Activated CD4-positive, alpha-beta T cell treated with anti-CD3 and anti-CD28 coated beads, Interleukin-2, amount 50 U/mL, for 48 hours (primary cell): ENCODE data around the gene ZNF839.
"Not testable (repeated sequence)": the region's sequence is repeated elsewhere in the genome, so short reads cannot be mapped to it uniquely, and the experiment has no call there.

Experiments
- DNase-seq, 2 experiments: peaks; one replicate each; pipeline ENCODE4 v3.0.0-alpha.2; 2020

The ZNF839 gene

GRCh38 chr14:102342238-102342637 lies 22.7 kb downstream of the ZNF839 start:
- DNase-seq: no peak

GRCh38 chr14:102344084-102344483 lies 24.5 kb downstream of the ZNF839 start:
- no peak for DNase-seq

GRCh38 chr14:102344485-102344884 lies 24.9 kb downstream of the ZNF839 start:
- no peak for DNase-seq

GRCh38 chr14:102345232-102345631 lies 25.7 kb downstream of the ZNF839 start:
- DNase-seq: no peak

GRCh38 chr14:102346645-102347044 lies 27.1 kb downstream of the ZNF839 start:
- DNase-seq: no peak

GRCh38 chr14:102348376-102348775 lies 28.8 kb downstream of the ZNF839 start:
- no peak for DNase-seq

GRCh38 chr14:102351023-102351422 lies 31.5 kb downstream of the ZNF839 start:
- no peak for DNase-seq

GRCh38 chr14:102351593-102351992 lies 32.0 kb downstream of the ZNF839 start:
- DNase-seq: not testable (repeated sequence)

- DNase-seq: no peak
These were observed 32.7 kb downstream of the ZNF839 start for GRCh38 chr14:102352213-102352612.

- DNase-seq: no peak
These were observed 33.6 kb downstream of the ZNF839 start for GRCh38 chr14:102353126-102353619.

- no peak for DNase-seq
These were observed 36.7 kb downstream of the ZNF839 start for GRCh38 chr14:102356280-102356679.

GRCh38 chr14:102359341-102359740 lies 39.8 kb downstream of the ZNF839 start:
- DNase-seq: no peak

GRCh38 chr14:102360388-102360787 lies 40.8 kb downstream of the ZNF839 start:
- no peak for DNase-seq

GRCh38 chr14:102362084-102362483 lies 42.5 kb downstream of the ZNF839 start:
- DNase-seq: peak; percentile 54 to 74

- peak; percentile 98 to 99 for DNase-seq
These were observed 43.1 kb downstream of the ZNF839 start, which contains the start of the genes CINP and TECPR2 for GRCh38 chr14:102362545-102363181. Gene CINP (minus strand): TSS chr14:102362890. CDS start chr14:102362851, 39 bp downstream. Gene TECPR2 (plus strand): TSS chr14:102362941. CDS start chr14:102376722, 13,781 bp downstream.

- DNase-seq: peak; percentile 42 to 50
These were observed 43.8 kb downstream of the ZNF839 start for GRCh38 chr14:102363182-102363943.

GRCh38 chr14:102370305-102370809 lies 50.8 kb downstream of the ZNF839 start:
- no peak for DNase-seq

GRCh38 chr14:102371361-102371760 lies 51.8 kb downstream of the ZNF839 start:
- DNase-seq: no peak

GRCh38 chr14:102373110-102373509 lies 53.6 kb downstream of the ZNF839 start:
- no peak for DNase-seq

GRCh38 chr14:102374264-102374663 lies 54.7 kb downstream of the ZNF839 start:
- no peak for DNase-seq

GRCh38 chr14:102375119-102375518 lies 55.6 kb downstream of the ZNF839 start:
- peak in 1 of 2 experiments; percentile 31 for DNase-seq

- no peak for DNase-seq
These were observed 58.1 kb downstream of the ZNF839 start for GRCh38 chr14:102377696-102378095.

GRCh38 chr14:102378830-102379229 lies 59.3 kb downstream of the ZNF839 start:
- DNase-seq: no peak

GRCh38 chr14:102387086-102387485 lies 67.5 kb downstream of the ZNF839 start:
- DNase-seq: no peak
